HG03045 (cell line): ENCODE results near the gene A3GALT2.

ENCODE experiments used
- ATAC-seq: cut with Tn5 transposase; IDR thresholded peaks from one replicate; pipeline ENCODE4 v1.9.1; 2021; ENCODE audit warnings: mild to moderate bottlenecking, moderate library complexity; ENCODE audit not compliant: unreplicated experiment

The A3GALT2 gene

DNA sequence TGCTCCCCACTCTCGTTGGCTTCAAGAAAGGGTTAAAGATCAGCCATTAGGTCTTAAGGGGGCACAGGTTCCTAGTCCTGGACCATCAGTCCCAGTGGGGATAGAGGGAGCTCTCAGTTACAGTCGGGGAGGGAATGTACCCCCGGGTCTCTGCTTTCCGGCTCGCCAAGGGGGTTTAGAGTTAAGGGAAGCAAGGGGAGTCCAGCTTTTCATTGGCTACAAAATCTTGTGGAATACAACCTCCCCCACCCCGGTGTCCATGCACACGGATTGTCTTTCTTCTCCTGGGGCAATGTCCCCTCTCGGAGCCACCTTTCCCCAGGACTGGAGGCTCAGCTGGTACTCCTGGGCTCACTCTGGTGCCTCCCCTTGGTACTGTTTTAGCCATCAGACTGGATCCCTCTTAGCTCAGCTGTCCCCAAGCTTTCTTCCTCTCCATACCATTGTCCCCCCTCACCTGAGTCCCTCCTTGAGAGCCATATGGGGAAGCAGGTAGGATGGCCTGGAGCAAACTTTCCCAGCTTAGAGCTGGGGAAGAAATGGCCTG, at the start of gene A3GALT2:
Gene A3GALT2 (minus strand): TSS at position 480 of the 547 bp plus-strand sequence. CDS start 0 bp downstream, at position 480.
- no peak for ATAC-seq

DNA sequence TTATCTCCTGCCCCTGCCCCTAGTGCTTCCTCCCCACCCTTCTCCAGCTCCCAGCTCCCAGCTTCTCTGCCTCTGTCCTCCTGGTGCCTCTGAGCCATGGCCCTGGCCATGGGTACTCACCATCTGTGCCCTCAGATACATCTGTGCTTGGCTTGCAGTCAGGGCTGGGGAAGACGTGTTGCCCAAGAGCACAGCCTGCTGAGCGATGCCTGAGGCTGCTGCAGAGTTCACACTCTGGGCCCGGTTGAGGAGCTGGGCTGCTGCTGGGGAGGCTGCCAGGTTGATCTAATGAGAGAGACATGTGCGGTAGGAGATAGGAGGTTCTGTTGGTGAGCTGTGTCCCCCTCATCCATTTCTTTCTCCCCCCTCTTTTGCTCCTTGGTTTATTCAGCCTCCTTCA, 49.4 kb upstream of the A3GALT2 start:
- no peak for ATAC-seq

DNA sequence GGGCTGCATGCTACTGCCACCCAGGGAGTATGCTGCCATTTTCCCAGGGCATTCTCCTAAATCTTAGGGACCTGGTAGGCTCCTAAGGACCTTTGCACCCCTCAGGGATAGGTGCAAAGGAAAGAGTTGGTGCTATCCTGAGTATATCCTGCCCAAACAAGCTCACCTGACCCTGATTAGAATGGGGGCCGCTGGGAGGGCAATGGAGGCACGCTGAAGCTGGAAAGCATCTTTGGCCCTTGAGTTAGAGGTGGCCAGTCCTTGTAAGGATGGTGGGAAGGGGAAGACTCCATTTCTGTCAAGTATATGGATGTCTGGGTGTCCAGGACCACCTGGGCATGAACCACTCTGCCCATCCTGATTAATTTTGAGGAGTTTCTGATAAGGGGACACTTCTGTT, 48.9 kb upstream of the A3GALT2 start:
- ATAC-seq: no peak

DNA sequence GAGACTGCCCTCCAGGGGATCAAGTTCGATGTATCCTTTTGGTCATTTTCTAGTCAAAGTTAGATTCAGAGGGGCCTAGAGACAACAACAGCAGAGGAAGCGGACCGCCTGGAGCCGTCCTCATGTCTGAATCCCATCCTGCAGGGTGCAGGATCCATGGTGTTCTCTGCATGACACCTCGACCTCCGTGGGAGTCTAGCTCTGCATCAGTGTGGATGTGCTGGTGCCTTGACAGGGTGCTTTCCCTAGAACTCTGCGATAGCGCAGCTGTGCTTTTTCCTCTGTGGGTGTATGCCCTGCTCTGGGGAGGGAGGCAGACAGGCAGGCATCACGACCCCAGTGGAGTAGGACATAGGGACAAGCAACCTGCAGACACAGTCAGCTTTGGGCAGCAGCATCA, 48.2 kb upstream of the A3GALT2 start:
- no peak for ATAC-seq

DNA sequence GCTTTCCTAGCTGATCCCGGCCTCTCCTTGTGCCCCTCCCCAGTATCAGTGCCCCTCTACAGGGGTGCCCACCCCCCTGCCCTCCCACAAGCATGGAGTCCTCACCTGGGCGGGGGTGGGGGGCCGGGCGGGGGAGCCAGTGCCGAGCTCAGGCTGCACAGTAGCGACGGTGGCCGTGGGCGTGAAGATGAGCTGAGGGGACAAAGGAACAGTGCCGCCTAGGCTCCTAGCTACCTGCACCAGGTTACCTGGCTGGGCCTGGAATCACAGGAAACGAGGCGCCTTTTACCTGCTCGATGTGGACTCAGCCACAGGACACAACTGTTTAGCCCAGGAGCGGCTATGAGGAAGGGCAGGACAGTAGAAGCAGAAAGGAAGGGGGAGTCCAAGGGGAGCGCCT, 47.5 kb upstream of the A3GALT2 start:
- ATAC-seq: no peak

DNA sequence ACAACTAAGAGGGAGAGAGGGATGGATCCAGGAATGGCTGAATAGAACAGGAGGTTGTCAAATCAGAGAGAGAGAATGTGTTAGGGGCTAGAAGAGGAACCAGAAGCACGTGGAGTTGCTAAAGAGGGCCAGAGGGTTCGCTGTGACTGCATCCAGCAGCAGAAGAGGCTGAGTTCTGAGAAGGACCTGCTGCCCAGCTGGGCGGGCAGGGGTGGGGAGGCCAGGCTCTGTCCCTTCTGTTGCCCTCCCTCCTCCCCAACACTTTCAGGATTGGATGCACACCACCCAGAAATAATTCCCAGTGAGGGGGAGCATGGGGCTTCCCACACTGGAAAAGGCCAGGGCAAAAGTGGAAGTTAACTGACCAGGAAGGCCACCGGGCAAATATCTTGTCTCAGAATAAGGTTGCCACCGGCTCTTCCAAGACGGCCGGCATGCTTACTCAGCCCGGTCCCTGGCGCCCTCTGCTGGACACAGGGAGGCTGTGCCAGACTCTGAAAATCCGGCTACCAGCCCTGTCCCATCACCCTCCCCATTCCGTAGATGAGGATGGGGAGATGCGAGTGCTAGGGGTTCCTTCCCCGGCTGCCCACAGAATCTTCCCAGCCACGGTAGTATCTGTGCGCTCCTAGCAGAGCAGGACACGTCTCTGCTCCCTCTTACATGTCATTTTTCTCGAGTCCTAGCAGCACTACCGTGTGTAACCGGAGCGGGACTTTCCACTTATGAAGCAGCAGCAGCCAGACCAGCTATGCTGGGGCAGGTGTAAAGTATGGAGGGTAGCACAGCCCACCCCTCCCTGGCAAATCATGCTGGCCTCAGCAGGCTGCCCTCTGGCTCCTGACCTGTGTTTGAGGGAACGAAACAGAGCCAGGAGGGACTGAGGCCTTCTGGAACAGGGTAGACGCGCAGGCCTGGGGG, 46.8 kb upstream of the A3GALT2 start:
- ATAC-seq: peak; percentile 57

DNA sequence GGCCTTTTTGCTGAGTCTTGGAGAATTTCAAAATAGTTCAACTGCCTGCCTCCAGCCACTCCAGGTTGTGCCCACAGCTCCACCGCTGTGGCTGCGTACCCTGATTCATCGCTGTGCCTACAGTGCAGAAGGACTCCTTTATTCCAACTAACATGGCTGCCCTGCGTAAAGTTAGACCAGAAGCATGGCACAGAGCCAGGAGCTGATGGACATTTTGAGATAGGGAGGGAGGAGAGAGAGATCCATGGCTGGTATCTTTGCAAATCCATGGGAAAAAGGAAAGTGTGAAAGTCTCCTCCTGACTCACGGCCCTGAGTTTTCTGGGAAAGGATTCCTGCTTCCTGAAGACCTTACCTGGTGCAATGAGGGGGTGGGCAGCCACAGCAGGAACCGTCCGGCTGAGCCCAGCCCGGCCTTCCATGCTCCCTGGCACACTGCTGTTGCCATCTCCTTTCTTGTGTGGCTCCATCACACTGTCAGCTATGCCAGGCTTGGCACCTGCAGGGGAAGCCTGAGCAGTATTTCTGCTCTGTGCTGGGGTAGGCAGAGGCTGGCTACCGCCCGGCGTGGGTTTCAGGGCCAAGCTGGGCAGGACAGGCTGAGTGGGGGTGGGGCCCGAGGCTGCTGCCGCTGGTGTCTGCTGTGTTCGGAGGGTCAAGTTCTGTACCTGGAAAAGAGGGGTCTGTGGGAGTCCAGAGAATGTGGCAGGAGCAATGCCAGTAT, 46.0 kb upstream of the A3GALT2 start:
- ATAC-seq: no peak

DNA sequence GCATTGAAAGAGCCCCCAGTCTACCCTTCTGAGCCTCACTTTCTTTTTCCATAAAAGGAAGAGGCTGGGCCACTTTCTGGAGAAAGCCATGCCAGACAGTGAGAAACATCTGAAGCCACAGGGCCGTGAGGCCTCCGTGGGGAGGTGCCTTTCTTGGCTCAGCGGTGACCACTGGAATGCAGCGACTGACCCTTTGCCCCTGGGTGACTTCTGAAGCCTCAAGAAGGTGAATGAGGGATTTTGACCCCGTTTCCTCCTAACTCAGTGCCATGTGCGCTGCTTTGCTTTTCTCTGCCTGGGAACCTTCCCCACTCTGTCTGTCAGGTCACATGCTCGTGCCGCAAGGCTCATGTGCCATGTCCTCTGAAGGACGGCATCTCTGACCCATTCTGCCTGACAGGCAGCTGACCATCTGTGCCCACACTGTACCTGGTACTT, 44.7 kb upstream of the A3GALT2 start:
- no peak for ATAC-seq

DNA sequence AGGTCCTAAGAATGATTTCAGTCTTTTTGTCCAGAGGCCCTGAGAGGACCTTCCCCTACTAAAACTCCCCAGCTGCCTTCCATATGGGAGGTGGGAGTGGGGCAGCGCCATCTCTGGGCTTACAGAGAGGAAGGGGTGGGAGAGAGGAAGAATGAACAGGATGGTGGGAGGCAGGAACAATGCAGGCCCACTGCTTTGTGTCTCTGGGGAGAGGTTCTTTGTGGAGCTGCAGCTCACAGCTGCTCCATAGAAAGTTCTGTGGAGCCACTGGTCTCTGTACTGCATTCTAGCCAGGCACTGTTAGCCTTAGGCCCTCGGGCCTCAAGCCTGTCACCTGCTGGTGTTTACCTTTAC, 43.6 kb upstream of the A3GALT2 start:
- ATAC-seq: no peak

DNA sequence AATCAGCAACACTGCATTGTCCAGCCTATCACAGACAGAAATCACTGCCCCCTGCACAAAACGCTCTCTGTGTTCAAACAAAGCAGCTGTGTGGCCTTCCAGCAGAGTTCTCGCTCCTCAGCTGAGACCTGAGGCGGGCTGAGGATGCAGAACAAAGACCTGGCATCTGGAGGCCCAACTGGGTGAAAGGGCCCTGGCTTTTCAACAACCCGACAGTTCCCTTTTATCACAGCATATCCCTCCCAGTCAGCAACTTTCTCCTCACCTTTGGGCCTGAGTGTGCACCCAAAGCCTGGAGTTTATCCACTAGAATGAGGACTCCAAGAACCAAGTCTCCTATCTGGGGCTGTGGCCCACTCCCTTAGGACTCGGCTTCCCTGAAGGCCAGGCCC, 42.6 kb upstream of the A3GALT2 start:
- no peak for ATAC-seq

DNA sequence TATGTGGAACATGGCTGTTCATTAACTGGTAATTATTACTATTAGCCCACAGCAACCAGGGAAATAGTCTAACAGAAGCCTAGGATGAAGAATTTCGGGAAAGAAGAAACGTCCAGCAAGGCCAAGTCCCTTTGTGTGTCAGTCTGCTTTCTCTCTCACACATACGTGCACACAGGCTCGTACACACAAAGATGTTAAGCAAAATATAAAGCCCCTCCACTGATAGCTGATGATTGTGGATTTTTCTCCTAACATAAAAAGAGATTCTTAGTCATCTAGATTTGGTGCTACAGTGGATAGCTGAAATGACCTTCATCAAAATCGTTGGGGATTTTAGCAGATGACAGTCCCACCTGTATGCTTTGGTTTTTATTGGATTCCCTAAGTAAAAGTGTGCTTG, 42.1 kb upstream of the A3GALT2 start:
- no peak for ATAC-seq

DNA sequence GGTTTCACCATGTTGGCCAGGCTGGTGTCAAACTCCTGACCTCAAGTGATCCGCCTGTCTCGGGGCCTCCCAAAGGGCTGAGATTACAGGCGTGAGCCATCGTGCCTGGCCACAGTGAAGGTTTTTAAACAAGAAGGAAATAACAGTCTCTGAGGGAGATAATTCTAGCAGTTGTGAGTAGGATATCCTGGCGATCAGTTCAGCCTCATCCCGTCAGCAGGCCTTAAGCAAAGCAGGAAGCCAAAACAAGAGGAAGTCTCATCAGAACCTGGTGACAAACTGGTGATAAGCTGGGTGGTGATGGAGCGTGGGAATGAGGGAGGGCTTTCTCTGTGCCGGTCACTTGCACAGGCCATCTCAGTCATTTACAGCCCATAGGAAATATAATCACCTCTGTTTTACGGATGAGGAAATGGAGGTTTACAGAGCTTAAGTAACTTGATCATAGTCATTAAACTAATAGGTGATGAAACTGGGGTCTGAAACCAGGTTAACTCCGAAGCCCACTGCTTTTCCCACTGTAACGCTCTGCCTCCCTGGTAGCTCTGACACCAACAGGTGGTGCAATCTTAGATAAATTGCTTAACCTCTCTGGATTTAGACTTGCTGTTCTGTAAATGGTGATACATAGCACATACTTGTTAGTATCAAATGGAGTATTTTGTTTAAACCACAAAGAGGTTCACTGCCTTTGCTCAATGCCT, 40.8 kb upstream of the A3GALT2 start:
- no peak for ATAC-seq

DNA sequence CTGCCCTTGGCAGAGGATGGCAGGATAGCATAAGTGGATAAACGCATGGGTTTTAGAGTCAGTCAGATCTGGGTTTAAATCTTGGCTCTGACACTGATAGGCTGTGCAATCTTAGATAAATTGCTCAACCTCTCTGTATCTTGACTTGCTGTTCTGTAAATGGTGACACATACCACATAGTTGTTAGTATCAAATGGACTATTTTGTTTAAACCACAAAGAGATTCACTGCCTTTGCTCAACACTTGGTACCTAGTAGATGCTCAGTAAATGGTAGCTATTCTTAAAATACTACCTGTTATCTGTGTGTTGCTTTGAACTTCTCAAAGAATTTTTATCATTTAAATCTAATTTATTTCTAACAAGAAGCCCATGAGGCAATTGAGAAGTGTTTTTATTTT, 39.5 kb upstream of the A3GALT2 start:
- no peak for ATAC-seq

DNA sequence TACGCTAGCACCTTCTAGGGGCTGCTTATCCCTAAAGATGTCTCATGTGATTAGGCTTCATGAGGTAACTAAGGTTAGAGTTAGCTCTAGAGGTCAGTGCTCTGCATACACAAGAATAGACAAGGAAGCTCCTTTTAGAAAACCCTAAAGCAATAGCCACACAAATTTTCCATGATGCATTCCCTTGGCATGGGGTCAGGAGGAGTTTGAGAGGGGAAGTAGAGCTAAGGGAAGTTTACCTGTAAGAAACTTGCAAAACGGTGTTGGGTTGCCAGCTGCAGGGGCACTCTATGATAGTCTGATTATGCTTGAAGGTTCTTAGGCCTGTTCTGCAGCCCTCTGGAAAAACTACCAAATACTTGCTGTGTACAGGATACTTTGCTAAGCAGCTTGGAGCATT, 39.0 kb upstream of the A3GALT2 start:
- no peak for ATAC-seq

DNA sequence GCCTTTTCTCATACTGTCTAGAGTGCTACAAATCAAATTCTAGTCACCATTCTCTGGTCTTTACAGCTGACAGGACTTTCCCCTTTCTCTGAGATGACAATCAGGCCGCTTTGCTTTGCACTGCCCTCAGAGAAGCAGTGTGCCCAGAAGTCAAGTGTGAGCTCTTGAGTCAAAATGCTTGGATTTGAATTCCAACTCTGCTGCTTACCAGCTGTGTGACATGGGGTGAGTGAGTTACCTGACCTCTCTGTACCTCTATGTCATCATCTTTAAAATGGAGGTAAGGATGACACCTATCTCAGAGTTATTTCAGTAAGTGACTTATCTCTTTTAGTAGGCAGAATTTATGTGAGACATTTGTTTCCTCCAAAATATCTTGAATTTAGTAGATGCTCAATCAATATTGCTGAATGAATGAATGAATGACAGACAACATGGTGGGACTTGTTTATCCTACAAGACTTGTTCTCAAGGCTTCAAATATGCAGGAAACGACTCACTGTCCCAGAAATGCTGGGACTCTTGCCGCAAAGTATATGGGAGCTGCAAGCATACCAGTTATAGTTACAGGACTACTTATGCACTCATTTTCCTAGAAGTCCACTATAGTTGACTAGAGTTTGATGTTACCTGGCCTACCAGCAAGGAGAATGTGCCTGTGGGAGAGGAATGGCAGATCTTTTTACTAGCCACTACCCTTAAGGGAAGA, 38.1 kb upstream of the A3GALT2 start:
- ATAC-seq: no peak

DNA sequence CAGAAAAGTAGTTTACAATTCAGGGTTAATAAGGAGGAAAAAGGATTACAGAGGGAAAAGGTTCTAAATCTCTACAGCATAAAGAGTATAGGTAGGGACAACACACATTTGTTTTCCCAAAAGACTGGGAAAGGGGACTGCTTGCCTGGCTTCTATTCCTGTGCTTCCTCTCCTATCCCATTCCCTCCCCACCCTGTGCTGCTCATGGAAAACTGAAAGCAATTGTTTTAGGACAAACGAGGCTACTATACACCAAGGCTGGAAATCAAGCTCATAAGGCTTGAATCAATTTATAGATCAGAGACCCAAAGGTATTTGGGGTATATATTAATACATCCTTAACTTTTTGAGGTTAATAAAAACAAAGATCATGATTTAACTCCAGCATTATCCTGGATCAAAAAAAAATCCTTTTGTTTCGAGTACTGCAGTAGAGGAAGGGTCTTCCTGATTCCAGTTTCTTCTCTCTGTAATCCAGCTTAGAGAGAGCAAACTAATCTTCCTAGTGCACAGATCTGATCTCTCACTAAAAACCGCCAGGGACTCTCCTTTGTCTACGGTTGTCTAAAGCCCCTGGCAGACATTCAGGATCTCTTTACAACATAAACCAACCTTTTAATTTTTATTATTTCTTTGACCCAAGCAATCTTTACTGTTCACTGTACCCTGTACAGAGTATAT, 37.4 kb upstream of the A3GALT2 start:
- no peak for ATAC-seq

DNA sequence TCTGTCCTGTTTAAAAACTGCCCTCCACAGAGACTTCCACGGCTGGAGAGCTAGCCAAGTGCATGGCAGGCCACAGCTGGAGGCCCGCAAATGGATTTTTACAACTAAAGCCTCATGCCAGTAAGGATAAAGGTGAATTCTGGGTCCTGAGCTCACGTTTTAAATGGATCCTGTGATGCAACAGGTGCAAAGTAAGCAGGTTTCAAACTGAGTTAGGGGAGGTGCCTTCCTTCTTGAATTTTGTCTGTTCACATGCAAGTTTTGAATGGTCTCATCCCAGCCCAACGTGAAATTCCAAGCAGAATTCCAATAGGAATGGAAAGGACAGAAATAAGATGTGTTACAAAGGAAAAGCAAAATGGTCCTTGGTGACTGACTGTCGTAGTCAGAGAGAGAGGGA, 36.2 kb upstream of the A3GALT2 start:
- ATAC-seq: no peak

DNA sequence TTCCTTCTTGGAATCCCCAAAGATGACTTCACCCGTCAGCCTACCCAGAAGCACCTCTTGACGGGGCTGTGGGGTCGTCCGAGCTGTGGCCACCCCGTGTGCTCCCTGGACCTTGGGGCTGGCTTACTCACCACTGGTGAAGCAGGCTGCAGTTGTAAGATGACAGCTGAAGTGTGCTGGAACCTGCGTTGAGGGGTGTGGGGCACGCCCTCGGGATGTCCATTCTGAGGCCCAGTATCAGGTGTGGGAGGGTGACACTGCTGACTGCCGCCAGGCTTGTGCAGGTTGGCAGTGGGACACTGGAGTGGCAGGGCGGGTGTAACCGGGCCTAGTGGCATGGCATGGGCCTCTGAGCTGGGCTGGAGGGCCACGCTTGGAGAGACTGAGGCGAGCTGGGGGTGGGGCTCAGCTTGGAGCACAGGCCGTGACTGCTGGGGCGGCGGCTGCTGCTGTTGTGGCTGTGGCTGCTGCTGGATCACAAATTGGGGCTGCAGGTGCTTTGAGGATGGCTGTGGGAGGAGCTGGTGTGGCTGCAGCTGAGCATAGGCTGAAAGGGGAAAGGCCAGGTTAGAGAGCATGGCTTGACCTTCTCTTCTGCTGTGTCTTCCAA, 33.9 kb upstream of the A3GALT2 start:
- no peak for ATAC-seq

DNA sequence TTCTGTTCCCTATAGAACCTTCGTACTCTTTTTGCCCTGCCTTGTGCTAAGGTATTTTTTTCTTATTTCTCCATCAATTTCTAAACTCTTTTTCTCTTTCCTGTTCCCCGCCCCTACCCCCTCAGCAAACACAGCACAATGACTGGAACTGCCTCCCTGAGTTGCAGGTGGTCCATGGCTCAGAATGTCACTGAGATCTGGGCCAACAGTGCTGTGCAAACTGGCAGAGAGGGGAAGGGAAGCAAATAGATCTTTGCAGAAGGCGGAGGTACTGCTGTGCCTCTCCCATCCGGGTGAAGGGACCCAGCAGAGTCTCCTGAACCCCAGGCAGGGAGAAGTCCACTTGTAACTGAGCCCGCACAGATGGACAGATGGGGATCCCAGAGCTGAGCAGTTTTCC, 32.6 kb upstream of the A3GALT2 start:
- ATAC-seq: no peak

DNA sequence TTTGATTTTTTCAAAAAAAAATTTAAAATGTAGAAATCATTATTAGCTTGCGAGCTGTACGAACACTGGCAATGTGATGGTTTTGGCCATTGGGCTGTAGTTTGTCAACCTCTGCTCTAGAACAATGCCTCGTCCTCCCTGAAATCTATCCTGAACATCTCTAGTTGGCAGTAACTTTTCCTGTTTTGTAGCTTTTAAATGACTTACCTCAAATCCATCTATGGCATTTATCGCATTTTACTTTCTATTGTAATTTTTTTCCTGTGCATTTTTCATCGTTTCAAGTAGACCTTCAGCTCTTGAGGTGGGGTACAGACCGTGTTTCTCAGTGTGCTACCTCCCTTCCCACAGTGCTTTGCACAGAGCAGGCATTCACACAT, 30.4 kb upstream of the A3GALT2 start:
- no peak for ATAC-seq
